ENCODE measurements around the gene CST4.

DNA sequence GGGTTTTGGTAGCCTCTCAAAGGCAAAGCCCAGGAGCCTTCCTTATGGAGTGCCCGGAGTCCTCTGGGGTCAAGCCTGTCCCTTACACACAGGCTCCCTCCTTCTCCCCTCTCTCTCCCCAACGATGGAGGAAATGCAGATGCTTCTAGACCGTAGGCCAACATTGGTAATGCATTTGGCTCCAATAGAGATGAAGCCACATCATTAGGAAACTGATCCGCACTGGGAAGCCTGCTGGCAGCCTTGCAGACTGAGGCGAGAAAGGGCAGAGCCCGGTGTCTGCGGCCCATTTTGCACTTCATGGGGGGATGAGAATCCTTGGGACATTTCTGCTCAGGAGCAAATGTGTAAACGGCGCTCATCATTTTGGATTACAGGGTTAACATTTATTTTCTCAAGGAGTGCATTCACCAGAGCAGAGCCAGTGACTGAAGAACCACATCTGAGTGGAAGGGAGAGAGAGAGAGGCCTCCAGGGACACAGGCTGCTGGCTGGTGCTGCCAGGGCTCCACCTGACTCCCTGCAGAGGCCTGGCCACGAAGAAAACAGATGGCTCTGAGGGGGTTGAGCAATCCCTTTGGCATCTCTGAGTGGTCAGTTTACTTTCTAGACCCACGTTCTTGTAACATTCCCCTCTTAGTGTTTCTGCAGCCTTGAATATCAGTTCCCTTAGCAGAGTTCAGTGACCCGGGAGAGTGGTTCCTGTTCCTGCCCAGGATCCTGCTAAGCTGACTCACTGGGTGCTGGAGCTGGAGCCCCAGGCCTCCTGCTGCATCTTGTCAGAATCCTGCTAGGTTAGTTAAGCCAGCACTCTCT, 46.7 kb downstream of the CST4 start:
- TF ChIP-seq, protein P1, sequence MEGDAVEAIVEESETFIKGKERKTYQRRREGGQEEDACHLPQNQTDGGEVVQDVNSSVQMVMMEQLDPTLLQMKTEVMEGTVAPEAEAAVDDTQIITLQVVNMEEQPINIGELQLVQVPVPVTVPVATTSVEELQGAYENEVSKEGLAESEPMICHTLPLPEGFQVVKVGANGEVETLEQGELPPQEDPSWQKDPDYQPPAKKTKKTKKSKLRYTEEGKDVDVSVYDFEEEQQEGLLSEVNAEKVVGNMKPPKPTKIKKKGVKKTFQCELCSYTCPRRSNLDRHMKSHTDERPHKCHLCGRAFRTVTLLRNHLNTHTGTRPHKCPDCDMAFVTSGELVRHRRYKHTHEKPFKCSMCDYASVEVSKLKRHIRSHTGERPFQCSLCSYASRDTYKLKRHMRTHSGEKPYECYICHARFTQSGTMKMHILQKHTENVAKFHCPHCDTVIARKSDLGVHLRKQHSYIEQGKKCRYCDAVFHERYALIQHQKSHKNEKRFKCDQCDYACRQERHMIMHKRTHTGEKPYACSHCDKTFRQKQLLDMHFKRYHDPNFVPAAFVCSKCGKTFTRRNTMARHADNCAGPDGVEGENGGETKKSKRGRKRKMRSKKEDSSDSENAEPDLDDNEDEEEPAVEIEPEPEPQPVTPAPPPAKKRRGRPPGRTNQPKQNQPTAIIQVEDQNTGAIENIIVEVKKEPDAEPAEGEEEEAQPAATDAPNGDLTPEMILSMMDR (IDR thresholded peaks at IDR 0.05; ENCODE audit: extremely low read depth in 1 of 2, insufficient read depth in 1 of 2, low read depth in 1 of 2, low read length in 2 of 2), result no peak
- TF ChIP-seq POLR2A (IDR thresholded peaks at IDR 0.05; ENCODE audit: low read depth, low read length), result no peak
- TF ChIP-seq, protein P2, sequence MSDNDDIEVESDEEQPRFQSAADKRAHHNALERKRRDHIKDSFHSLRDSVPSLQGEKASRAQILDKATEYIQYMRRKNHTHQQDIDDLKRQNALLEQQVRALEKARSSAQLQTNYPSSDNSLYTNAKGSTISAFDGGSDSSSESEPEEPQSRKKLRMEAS (IDR thresholded peaks at IDR 0.05; ENCODE audit: insufficient read depth, insufficient read length), result no peak
